OCI-LY1 (cell line): Measurements from ENCODE around the gene CITED2.

Experiments used
- EZH2 ChIP-seq: fragments of 200-600 bp; sonication (generic), shearing (Covaris generic); IDR thresholded peaks from 2 replicates; pipeline ENCODE4 v1.8.0; 2017; ENCODE audit warnings: borderline replicate concordance, mixed run types, mild to moderate bottlenecking, antibody characterized with exemption, low read length, moderate library complexity, mixed read lengths
- TF ChIP-seq, protein P1 (sequence below): fragments of 200-600 bp; sonication (generic), shearing (Covaris generic); IDR thresholded peaks from 2 replicates; pipeline ENCODE4 v1.5.1; 2017; ENCODE audit warnings: mild to moderate bottlenecking, antibody characterized with exemption, low read length, moderate library complexity, mixed read lengths

DNA sequence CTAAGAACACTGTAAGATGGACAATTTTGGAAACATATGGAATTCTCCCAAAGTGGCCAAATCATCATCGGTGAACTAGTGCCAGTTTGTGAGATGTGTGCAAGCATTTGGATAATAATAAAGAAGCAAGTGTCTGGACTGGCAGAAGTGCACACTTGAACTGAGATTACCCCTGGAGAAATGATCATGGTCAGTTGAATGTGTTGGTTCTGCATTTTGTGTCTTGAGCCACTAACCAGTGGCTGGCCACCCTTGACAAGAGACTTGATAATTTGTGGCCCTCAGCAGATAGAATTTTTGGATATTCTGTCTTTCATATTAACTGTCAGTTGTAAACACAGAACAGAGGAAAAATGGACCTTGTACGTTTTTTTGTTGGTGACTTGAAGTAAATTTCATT, 37.4 kb downstream of the CITED2 start:
- TF ChIP-seq, protein P1, sequence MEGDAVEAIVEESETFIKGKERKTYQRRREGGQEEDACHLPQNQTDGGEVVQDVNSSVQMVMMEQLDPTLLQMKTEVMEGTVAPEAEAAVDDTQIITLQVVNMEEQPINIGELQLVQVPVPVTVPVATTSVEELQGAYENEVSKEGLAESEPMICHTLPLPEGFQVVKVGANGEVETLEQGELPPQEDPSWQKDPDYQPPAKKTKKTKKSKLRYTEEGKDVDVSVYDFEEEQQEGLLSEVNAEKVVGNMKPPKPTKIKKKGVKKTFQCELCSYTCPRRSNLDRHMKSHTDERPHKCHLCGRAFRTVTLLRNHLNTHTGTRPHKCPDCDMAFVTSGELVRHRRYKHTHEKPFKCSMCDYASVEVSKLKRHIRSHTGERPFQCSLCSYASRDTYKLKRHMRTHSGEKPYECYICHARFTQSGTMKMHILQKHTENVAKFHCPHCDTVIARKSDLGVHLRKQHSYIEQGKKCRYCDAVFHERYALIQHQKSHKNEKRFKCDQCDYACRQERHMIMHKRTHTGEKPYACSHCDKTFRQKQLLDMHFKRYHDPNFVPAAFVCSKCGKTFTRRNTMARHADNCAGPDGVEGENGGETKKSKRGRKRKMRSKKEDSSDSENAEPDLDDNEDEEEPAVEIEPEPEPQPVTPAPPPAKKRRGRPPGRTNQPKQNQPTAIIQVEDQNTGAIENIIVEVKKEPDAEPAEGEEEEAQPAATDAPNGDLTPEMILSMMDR = no peak
- TF ChIP-seq EZH2 = no peak
